ENCODE results near the gene ABLIM2. TPM values are rescaled to one million over a fixed set of nuclear protein-coding genes. Genes with fewer than 3 reads are reported as not detected.

ABLIM2 gene
- total RNA-seq, 1 experiment from 2014 or later: 1.0 TPM

GRCh38 chr4:7971159-7971631 lies 187.4 kb downstream of the ABLIM2 start:
- no peak overlapping the region for H3K56ac ChIP-seq (ENCODE audit: insufficient read length, low read depth, low read length)
- H2AK5ac ChIP-seq (ENCODE audit: insufficient read length, low read length): no peak overlapping the region
- no peak overlapping the region for H3K9ac ChIP-seq (ENCODE audit: extremely low read depth, insufficient read length, low read length)
- no peak overlapping the region for H4K8ac ChIP-seq (replicated peaks; ENCODE audit: insufficient read length, low read depth, low read length)
- no peak overlapping the region for H2AFZ ChIP-seq (ENCODE audit: low read length)
- H3K27me3 ChIP-seq (ENCODE audit: insufficient read depth, low read length): no peaks in the 10 kb centered on the region
- Mint-ChIP-seq H3K9me3 (no peaks in the 10 kb centered on the region; a peak in 1 of 5 replicates), H3K4me1 (peaks cover 21 to 27% of the 10 kb centered on the region in 2 experiments), H3K27ac (peak overlapping the region in 1 of 3 experiments; percentile 44; a peak in 1 of 7 replicates), H3K36me3 (ENCODE audit: insufficient read depth in 1 of 3, low read depth in 3 of 3) (no peaks in the 10 kb centered on the region; a peak in 1 of 7 replicates), H3K27me3 (ENCODE audit: low read depth) (no peaks in the 10 kb centered on the region), H3K4me3 (no peak overlapping the region)
- no peak overlapping the region for H3K18ac ChIP-seq (ENCODE audit: insufficient read length, low read depth, low read length)
- H3K14ac ChIP-seq (ENCODE audit: insufficient read depth, low read length): no peak overlapping the region
- H3K23me2 ChIP-seq (ENCODE audit: insufficient read length, low read depth, low read length, poor library complexity, severe bottlenecking): no peaks in the 10 kb centered on the region
- H3K79me2 ChIP-seq (ENCODE audit: insufficient read depth, low read length): no peaks in the 10 kb centered on the region
- H4K20me1 ChIP-seq (ENCODE audit: control insufficient read depth, insufficient read depth, insufficient read length): peaks cover 2% of the 10 kb centered on the region
- H2BK12ac ChIP-seq (ENCODE audit: insufficient read length, low read depth, low read length): no peak overlapping the region
- no peak for DNase-seq
- no peak overlapping the region for H2BK120ac ChIP-seq (ENCODE audit: low read depth, low read length, poor library complexity, severe bottlenecking)
- H3K4me1 ChIP-seq (ENCODE audit: insufficient read depth, low read length): no peaks in the 10 kb centered on the region; the same call in 1 of the 2 replicates
- no CpG with 5 or more reads among the region's 2 CpGs for WGBS (ENCODE audit: extremely low coverage, insufficient read length, low lambda C conversion rate)
- H3K79me1 ChIP-seq (ENCODE audit: insufficient read depth, low read depth, low read length, poor library complexity, severe bottlenecking): no peaks in the 10 kb centered on the region
- no peak overlapping the region for H3K4me2 ChIP-seq (ENCODE audit: insufficient read depth, insufficient read length, low read length)
- no peak overlapping the region for H4K91ac ChIP-seq (ENCODE audit: insufficient read length, low read depth, low read length)
- no peak overlapping the region for H3K27ac ChIP-seq (ENCODE audit: insufficient read length, low read depth, low read length)
- no peak overlapping the region for H3K4ac ChIP-seq (ENCODE audit: low read depth, low read length)
- H2BK5ac ChIP-seq (ENCODE audit: insufficient read length, low read length): no peak overlapping the region
- no peak overlapping the region for H4K5ac ChIP-seq (ENCODE audit: insufficient read length, low read depth, low read length)
- no peak overlapping the region for H3K23ac ChIP-seq (ENCODE audit: insufficient read length, low read depth, low read length)
- TF ChIP-seq, protein P1, sequence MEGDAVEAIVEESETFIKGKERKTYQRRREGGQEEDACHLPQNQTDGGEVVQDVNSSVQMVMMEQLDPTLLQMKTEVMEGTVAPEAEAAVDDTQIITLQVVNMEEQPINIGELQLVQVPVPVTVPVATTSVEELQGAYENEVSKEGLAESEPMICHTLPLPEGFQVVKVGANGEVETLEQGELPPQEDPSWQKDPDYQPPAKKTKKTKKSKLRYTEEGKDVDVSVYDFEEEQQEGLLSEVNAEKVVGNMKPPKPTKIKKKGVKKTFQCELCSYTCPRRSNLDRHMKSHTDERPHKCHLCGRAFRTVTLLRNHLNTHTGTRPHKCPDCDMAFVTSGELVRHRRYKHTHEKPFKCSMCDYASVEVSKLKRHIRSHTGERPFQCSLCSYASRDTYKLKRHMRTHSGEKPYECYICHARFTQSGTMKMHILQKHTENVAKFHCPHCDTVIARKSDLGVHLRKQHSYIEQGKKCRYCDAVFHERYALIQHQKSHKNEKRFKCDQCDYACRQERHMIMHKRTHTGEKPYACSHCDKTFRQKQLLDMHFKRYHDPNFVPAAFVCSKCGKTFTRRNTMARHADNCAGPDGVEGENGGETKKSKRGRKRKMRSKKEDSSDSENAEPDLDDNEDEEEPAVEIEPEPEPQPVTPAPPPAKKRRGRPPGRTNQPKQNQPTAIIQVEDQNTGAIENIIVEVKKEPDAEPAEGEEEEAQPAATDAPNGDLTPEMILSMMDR (conservative IDR thresholded peaks at IDR 0.05): no peak
- no peak overlapping the region for H3T11ph ChIP-seq (ENCODE audit: low read length)
- no peak overlapping the region for H2BK20ac ChIP-seq (ENCODE audit: low read depth, low read length, poor library complexity, severe bottlenecking)
- H3K9me3 ChIP-seq (ENCODE audit: control insufficient read depth, low read depth, low read length): no peaks in the 10 kb centered on the region
- H2BK15ac ChIP-seq (ENCODE audit: low read depth, low read length): no peak overlapping the region
